Left renal cortex interstitium (tissue), 4 donors: ENCODE data around the gene ITGA7. TPM values are rescaled to one million over a fixed set of nuclear protein-coding genes. Genes with fewer than 3 reads are reported as not detected.
A peak's percentile ranks its signal among the peaks of the same experiment; 100 is the strongest.

ENCODE experiments used
- DNase-seq, 4 donors: peaks; one replicate each; pipeline ENCODE4 v3.0.0-alpha.2; 2013; ENCODE audit warnings: low read depth in 4 of 4, low spot score in 2 of 4, missing footprints in 1 of 4
- polyA plus RNA-seq, 4 donors: library from polyadenylated mRNA; unstranded; fragments of 120-200 nt; gene quantifications; one replicate each; pipeline ENCODE4 v1.2.1, GENCODE V29; 2013; ENCODE audit not compliant: insufficient read length in 4 of 4

Gene ITGA7
- polyA plus RNA-seq, 4 donors, result 20.1 to 54.8 (median 33.9) TPM

GRCh38 chr12:55736780-55737580 lies 29.3 kb upstream of the ITGA7 start:
- DNase-seq, result no peak

GRCh38 chr12:55736076-55736475 lies 28.4 kb upstream of the ITGA7 start:
- DNase-seq, result no peak

- no peak for DNase-seq
Observed at GRCh38 chr12:55734595-55734994, 26.9 kb upstream of the ITGA7 start.

DNA sequence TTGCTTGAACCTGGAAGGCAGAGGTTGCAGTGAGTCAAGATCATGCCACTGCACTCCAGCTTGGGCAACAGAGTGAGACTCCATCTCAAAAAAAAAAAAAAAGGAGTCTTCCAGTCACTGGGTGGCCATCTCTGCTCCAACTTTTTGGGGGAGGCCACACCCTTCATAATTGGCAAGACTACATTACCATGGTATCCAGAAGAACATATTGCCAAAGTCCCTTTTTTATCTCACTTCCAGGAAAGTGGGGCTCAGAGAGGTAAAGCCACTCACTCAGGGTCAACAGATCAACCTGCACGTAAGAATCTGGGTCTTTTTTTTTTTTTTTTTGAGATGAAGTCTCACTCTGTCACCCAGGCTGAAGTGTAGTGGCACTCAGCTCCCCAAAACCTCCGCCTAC lies 26.2 kb upstream of the ITGA7 start:
- no peak for DNase-seq

GRCh38 chr12:55733021-55733555 lies 25.4 kb upstream of the ITGA7 start:
- no peak for DNase-seq

DNA sequence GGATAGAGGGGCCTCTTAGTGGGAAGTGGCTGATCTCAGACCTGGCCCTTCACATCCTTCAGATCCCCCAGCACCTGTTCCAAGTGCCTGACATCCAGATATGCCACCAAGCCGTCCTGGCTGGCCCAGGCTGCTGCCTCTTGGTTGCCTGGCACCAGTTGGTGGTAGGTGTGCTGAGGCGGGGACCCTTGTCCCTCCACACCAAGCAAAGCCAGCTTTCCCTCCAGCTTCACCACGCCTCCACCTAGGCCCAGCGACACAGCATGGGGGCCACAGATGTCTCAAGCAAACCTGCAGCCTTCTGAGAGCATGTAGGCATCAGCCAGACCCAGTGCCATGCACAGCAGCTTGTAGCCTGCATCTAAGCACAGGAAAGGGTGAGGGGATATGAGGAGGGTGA lies 24.6 kb upstream of the ITGA7 start:
- no peak for DNase-seq

DNA sequence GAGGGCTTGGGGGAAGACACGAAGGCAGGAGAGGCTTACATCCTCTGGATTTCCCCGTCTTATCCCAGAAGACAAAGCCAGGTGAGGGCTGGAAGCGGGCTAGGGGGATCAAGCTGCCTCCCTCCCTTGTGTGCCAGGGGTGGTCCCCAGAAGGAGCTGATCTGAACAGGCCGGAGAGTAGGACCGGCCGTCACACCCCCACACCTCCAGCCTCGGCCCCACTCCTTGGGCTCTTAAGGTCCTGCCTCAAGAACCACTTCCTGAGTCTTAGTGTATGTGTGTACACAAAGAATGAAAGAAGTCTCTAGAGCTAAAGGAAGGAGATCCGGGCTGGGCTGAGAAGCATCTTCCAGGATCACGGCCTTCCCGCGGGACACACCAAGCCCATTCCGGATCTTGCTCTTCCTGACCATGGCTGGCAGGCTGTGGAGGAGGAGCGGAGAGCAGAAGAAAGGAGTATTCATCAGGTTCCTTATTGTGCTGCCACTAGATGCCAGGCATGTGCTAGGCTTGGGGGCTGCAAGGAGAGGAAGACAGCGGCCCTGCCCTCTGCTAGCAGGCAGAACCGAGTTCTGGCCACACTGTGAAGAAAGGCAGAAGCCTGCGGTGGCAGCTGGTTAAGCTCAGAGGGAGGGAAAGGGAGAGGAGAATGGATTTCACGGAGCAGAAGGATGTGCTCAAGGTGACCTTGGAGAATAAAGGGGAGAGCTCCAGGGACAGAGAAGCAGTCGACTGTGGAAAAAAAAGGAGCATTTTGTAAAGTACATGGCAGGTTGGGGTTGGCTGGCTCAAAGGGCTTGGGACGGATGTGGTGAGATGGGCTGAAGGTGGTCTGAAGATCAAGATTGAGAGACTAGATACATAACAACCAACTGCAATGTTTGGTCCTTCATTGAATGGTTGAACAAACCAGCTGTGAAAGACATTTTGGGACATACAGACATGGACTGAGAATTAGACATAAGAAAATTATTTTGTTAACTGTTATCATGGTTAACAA lies 22.4 kb upstream of the ITGA7 start:
- no peak for DNase-seq

GRCh38 chr12:55728939-55729818 lies 21.5 kb upstream of the ITGA7 start, which contains the start of gene CD63:
Gene CD63, minus strand, starts transcription at chr12:55729009. Its CDS starts 668 bp downstream, at chr12:55728341.
- peak in 1 of 4 donors; percentile 84 for DNase-seq

GRCh38 chr12:55728186-55728938 lies 20.7 kb upstream of the ITGA7 start:
- DNase-seq, result no peak

DNA sequence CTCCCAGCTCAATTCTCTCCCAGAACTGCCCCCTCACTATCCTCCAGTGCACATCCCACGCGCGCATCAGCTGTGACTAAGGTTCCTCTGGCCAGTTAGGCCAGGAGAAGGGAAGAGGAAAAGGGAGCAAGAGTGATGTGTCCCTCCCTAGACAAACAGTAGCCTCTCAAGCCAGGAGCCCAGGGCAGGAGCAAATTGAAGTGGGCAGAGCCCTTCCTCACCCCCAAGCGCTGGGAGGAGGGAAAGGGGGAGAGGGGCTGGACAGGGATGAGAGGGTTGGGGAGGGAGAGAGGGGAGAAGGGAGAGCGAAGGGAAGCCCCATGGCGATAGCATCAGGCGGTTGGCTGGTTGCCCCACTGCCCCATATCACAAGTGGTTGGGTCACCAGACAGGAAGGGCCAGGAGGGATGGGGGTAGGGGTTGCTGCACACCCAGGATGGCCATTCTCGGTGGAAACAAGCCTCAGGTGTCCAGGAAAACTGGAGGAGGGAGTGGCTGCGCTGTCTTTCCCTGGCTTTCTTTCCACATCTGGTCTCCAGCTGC lies 20.0 kb upstream of the ITGA7 start:
- no peak for DNase-seq

GRCh38 chr12:55726971-55727370 lies 19.3 kb upstream of the ITGA7 start:
- DNase-seq, result no peak

DNA sequence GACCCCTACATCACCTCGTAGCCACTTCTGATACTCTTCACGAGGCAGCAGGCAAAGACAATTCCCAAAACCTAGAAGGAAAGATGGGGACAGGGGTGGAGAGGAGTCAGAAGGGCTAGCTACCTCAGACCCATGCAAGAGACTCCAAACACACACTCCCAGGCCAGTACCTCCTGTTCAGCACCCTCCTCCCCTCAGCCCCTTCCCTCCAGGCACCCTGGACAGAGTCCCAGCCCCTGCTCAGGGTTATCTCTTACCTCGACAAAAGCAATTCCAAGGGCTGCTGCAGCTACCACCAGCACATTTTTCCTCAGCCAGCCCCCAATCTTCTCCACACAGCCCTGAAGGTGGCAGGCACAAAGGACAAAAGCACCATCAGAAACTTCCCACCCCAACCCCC lies 17.9 kb upstream of the ITGA7 start:
- DNase-seq, result no peak

GRCh38 chr12:55724940-55725309 lies 17.2 kb upstream of the ITGA7 start:
- no peak for DNase-seq

DNA sequence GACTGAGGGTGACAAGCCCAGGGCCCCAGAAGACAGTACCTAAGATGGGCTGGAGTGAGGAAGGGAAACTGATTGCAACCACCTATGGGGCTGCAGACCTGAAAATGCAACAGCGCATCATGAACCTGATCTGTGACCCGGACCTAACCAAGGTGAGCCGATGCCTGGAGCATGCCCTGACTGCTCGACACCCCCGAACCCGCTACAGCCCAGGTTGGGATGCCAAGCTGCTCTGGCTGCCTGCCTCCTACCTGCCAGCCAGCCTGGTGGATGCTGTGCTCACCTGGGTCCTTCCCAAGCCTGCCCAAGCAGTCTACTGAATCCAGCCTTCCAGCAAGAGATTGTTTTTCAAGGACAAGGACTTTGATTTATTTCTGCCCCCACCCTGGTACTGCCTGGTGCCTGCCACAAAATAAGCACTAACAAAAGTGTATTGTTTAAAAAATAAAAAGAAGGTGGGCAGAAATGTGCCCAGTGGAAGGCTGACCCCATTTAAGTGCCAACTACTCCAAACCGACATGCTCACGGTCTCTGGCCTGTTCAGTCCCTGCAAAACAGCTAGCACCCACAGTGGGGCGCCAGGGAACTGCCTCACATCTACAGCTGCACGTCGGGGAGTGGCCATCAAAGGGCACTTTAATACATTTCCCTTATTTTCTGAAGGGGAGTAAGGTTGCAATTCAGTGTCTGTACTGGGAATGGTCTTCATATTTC lies 16.7 kb upstream of the ITGA7 start:
- DNase-seq, result no peak

- DNase-seq, result no peak
Observed at GRCh38 chr12:55723516-55724225, 16.0 kb upstream of the ITGA7 start.

DNA sequence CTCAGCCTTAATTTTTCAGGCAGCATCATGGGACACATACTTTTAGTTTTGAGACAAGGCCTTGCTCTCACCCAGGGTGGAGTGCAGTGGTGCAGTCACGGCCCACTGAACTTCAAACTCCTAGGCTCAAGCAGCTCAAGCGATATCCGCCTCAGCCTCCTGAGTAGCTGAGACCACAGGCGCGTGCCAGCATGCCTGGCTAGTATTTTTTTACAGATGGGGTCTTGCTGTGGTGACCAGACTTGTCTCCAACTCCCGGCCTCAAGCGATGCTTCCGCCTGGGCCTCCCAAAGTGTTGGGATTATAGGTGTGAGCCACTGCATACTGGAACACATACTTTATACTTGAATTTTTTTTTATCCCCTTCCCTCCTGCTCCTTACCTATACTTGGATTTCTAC lies 15.2 kb upstream of the ITGA7 start:
- no peak for DNase-seq

DNA sequence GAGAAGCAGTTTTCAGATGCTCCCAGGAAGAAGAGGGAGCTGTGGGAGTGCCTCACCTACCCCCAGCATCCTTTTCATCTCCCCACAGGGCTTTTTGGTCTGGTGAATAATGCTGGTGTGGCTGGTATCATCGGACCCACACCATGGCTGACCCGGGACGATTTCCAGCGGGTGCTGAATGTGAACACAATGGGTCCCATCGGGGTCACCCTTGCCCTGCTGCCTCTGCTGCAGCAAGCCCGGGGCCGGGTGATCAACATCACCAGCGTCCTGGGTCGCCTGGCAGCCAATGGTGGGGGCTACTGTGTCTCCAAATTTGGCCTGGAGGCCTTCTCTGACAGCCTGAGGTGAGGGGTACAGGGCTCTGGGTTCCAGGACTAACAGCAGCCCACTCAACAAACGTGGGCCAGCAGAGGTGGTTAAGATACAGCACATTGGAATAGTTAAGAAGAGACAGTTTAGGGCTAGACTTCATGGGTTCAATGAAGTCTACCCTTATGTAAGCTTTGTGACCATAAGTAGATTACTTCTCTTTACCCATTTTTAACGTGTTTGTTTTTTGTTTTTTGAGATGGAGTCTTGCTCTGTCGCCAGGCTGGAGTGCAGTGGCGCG lies 14.0 kb upstream of the ITGA7 start:
- DNase-seq, result no peak
